ENCODE data around the gene CTSW.

CTSW gene

GRCh38 chr11:65918211-65919140 is 38.8 kb downstream of the CTSW start, which contains the start of gene C11orf68 (continued):
- no peak for TF ChIP-seq SP7 (tag by site-specific recombination; IDR thresholded peaks at IDR 0.05)
- no peak for TF ChIP-seq ZNF416 (tag by site-specific recombination; IDR thresholded peaks at IDR 0.05)
- TF ChIP-seq ZNF184 (tag by site-specific recombination; IDR thresholded peaks at IDR 0.05) = no peak
- peak; percentile 41 for TF ChIP-seq SP2 (tag by site-specific recombination; IDR thresholded peaks at IDR 0.05)
- TF ChIP-seq PRDM4 (tag by site-specific recombination; IDR thresholded peaks at IDR 0.05) = no peak
- no peak for TF ChIP-seq ZNF175 (tag by site-specific recombination; IDR thresholded peaks at IDR 0.05)
- no peak for TF ChIP-seq ZNF366 (tag by site-specific recombination; conservative IDR thresholded peaks at IDR 0.05)
- TF ChIP-seq ZNF211 (tag by site-specific recombination; IDR thresholded peaks at IDR 0.05; ENCODE audit: low read depth) = no peak
- TF ChIP-seq ZBTB48 (tag by site-specific recombination; IDR thresholded peaks at IDR 0.05) = no peak
- no peak for TF ChIP-seq ZNF223 (tag by site-specific recombination; IDR thresholded peaks at IDR 0.05)
- TF ChIP-seq ZNF274 (IDR thresholded peaks at IDR 0.05; ENCODE audit: low read length) = no peak
- TF ChIP-seq ZNF274 (tag by site-specific recombination; IDR thresholded peaks at IDR 0.05; ENCODE audit: borderline replicate concordance) = no peak
- TF ChIP-seq ZBTB44 (tag by site-specific recombination; IDR thresholded peaks at IDR 0.05) = no peak
- no peak for TF ChIP-seq ZNF112 (tag by site-specific recombination; IDR thresholded peaks at IDR 0.05)
- no peak for TF ChIP-seq ZEB2 (tag by site-specific recombination; IDR thresholded peaks at IDR 0.05)
- TF ChIP-seq ZNF560 (tag by site-specific recombination; IDR thresholded peaks at IDR 0.05; ENCODE audit: borderline replicate concordance) = no peak
- TF ChIP-seq CTCF (tag by site-specific recombination; IDR thresholded peaks at IDR 0.05) = no peak
- TF ChIP-seq ZNF324 (tag by site-specific recombination; IDR thresholded peaks at IDR 0.05) = no peak
- no peak for TF ChIP-seq ZBTB11 (tag by site-specific recombination; conservative IDR thresholded peaks at IDR 0.05; ENCODE audit: low read depth)
- TF ChIP-seq ZBTB8A (tag by site-specific recombination; IDR thresholded peaks at IDR 0.05) = peak; percentile 38
- no peak for TF ChIP-seq ZBTB21 (tag by site-specific recombination; IDR thresholded peaks at IDR 0.05)
- TF ChIP-seq HOXC10 (CRISPR knock-in tag; IDR thresholded peaks at IDR 0.05) = no peak
- no peak for TF ChIP-seq ZNF16 (tag by site-specific recombination; IDR thresholded peaks at IDR 0.05; ENCODE audit: low read depth)
- TF ChIP-seq ZFP37 (tag by site-specific recombination; IDR thresholded peaks at IDR 0.05) = no peak
- no peak for TF ChIP-seq HOXD13 (CRISPR knock-in tag; IDR thresholded peaks at IDR 0.05; ENCODE audit: borderline replicate concordance)
- TF ChIP-seq ZNF426 (tag by site-specific recombination; IDR thresholded peaks at IDR 0.05) = no peak
- TF ChIP-seq ZNF768 (tag by site-specific recombination; IDR thresholded peaks at IDR 0.05) = no peak
- TF ChIP-seq ZNF629 (tag by site-specific recombination; IDR thresholded peaks at IDR 0.05) = no peak
- TF ChIP-seq ZBTB26 (tag by site-specific recombination; optimal IDR thresholded peaks at IDR 0.05) = peak; percentile 38
- no peak for TF ChIP-seq OSR2 (tag by site-specific recombination; IDR thresholded peaks at IDR 0.05)
- TF ChIP-seq SCRT2 (tag by site-specific recombination; IDR thresholded peaks at IDR 0.05) = no peak

Data from HEK293 (cell line).